GM18861 (cell line): ENCODE data around the gene PSG4.
"Not testable (repeated sequence)": the region's sequence is repeated elsewhere in the genome, so short reads cannot be mapped to it uniquely, and the experiment has no call there.

Source experiments
- ATAC-seq: cut with Tn5 transposase; IDR thresholded peaks from one replicate; pipeline ENCODE4 v1.9.1; 2021; ENCODE audit not compliant: unreplicated experiment

Gene PSG4

GRCh38 chr19:43205471-43206105 lies at the start of gene PSG4:
TSS of gene PSG4 (minus strand) at chr19:43205638. CDS start at chr19:43205536, 102 bp downstream.
- not testable (repeated sequence) for ATAC-seq

DNA sequence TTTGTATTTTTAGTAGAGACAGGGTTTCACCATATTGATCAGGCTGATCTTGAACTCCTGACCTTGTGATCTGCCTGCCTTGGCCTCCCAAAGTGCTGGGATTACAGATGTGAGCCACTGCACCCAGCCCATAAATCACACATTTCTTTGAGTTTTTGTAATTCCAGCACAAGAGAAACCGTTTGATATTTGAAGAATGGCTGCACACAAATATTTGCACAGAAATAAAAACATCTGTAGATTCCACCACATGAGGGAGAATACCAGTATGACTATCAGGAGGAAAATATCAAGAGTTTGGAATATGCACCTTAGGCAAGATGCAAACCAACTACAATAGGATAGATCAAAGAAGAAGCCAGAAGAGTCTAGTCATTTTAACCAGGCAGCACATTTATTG lies 46.0 kb upstream of the PSG4 start:
- not testable (repeated sequence) for ATAC-seq

DNA sequence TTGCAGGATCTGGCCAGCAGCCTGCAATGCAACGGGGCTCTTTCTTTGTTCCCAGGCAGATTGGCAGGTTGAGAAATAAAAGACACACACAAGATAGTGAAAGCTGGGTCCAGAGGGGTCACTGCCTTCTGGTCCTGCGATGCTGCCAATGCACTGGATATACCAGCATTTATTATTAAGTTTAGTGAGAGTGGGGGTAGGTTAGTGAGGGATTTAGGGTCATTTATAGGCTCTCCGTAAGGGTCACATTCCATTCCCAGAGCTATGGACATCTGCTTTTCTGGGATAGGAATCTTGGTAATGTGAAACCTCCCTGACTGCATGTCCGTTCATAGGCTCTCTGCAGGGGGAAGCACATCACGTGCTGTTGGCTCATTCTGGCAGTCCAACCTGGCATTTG lies 44.9 kb upstream of the PSG4 start:
- ATAC-seq: not testable (repeated sequence)

DNA sequence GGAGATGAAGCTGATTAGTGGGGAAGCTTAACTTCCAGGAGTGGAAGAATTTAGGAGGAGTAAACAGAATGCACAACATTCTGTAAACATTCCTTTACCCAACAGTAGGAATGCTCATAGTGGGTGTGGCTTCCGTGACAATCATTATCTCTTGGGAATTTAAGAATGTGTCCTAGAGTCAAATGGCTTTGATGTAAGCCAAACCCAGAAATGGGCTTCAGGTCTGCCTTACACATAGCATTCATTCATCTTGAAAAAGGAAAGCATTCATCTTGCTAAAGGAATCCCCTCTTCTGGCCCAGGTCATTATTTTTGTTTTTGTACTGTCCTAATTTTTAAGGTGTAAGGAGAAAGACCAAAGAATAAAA lies 43.2 kb upstream of the PSG4 start:
- ATAC-seq: not testable (repeated sequence)

DNA sequence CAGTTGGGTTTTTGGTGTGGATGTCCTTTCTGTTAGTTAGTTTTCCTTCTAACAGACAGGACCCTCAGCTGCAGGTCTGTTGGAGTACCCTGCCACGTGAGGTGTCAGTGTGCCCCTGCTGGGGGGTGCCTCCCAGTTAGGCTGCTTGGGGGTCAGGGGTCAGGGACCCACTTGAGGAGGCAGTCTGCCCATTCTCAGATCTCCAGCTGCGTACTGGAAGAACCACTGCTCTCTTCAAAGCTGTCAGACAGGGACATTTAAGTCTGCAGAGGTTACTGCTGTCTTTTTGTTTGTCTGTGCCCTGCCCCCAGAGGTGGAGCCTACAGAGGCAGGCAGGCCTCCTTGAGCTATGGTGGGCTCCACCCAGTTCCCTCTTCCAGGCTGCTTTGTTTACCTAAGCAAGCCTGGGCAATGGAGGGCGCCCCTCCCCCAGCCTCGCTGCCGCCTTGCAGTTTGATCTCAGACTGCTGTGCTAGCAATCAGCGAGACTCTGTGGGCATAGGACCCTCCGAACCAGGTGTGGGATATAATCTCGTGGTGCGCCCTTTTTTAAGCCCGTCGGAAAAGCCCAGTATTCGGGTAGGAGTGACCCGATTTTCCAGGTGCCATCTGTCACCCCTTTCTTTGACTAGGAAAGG lies 41.9 kb upstream of the PSG4 start:
- ATAC-seq: not testable (repeated sequence)

DNA sequence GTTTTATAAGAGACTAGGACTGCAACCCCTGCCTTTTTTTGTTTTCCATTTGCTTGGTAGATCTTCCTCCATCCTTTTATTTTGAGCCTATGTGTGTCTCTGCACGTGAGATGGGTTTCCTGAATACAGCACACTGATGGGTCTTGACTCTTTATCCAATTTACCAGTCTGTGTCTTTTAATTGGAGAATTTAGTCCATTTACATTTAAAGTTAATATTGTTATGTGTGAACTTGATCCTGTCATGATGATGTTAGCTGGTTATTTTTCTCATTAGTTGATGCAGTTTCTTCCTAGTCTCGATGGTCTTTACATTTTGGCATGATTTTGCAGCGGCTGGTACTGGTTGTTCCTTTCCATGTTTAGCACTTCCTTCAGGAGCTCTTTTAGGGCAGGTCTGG lies 40.4 kb upstream of the PSG4 start:
- not testable (repeated sequence) for ATAC-seq

GRCh38 chr19:43242211-43242610 lies 36.8 kb upstream of the PSG4 start:
- not testable (repeated sequence) for ATAC-seq

- not testable (repeated sequence) for ATAC-seq
These were observed 32.8 kb upstream of the PSG4 start for GRCh38 chr19:43238213-43238612.

GRCh38 chr19:43235686-43236085 lies 30.2 kb upstream of the PSG4 start:
- not testable (repeated sequence) for ATAC-seq

- ATAC-seq: no peak
These were observed 23.9 kb upstream of the PSG4 start for GRCh38 chr19:43229315-43229714.

DNA sequence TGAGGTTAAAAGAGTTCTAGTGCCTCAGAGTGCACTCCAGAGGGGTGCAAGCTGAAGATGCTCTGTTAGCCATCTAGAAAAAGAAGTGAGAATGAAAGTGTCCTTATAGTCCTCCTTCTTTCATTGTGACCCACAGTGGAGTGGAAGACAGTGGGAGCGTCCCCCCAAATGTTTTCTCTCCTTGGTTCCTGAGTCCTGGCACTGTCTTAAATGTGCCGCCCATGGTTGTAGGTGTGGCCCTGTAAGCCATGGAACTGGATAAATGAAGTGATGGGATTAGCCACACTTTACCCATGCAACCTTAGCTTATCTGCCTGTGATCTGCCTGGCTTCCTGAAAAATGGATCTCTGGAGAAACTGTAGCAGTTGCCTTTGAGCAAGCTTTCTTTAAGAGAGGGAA lies 23.3 kb upstream of the PSG4 start:
- not testable (repeated sequence) for ATAC-seq

GRCh38 chr19:43226986-43227385 lies 21.5 kb upstream of the PSG4 start:
- ATAC-seq: not testable (repeated sequence)

GRCh38 chr19:43224855-43225253 lies 19.4 kb upstream of the PSG4 start:
- ATAC-seq: no peak

- ATAC-seq: not testable (repeated sequence)
These were observed 18.9 kb upstream of the PSG4 start for GRCh38 chr19:43224201-43224854.

DNA sequence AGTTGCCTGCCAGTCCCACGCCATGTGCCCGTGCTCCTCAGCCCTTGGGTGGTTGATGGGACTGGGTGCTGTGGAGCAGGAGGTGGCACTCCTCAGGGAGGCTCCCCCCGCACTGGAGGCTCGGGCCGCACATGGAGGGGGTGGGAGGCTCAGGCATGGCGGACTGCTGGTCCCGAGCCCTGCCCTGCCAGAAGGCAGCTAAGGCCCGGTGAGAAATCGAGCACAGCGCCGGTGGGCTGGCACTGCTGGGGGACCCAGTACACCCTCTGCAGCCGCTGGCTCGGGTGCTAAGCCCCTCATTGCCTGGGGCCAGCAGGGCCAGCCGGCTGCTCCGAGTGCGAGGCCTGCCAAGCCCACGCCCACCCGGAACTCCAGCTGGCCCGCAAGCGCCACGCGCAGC lies 16.5 kb upstream of the PSG4 start:
- not testable (repeated sequence) for ATAC-seq

DNA sequence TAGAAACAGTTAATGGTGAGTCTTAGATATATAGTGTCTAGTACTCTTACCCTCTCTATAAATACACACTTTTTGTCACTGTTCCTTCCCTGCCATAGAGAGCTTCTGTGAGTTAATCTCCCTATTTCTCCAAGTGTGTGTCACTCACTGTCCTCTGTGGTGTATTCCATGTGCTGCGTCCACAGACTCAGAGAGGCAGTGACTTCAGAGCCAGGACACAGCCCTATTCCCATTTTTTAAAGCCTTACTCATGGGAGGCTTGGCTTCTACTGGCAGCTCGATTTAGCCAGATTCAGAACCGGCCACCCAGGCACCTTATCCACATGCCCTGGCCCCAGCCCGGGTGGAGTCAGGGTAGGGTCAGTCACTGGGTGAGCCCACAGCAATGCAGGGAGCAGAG lies 13.7 kb upstream of the PSG4 start:
- not testable (repeated sequence) for ATAC-seq

GRCh38 chr19:43215881-43216280 lies 10.4 kb upstream of the PSG4 start:
- not testable (repeated sequence) for ATAC-seq

GRCh38 chr19:43207991-43208390 lies 2.6 kb upstream of the PSG4 start:
- ATAC-seq: no peak

GRCh38 chr19:43207174-43207573 lies 1.7 kb upstream of the PSG4 start:
- not testable (repeated sequence) for ATAC-seq

DNA sequence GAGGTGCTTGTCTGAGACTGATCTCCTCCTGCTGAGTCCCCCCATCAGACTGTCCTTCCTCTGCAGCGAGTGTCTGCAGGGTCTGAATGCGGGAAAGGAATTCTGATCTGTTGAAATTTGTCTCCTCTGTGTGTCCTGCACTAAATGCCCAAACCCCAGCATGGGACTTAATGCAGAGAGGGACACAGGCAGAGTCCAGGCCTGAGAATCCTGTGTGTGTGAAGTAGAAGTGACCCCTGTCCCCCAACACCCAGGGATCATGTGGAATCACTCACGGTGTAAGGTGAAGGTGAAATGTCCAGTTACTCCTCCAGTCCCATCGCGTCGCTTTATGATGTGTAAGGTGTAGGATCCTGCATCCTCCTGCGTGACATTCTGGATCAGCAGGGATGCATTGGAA lies 1.8 kb downstream of the PSG4 start:
- not testable (repeated sequence) for ATAC-seq

GRCh38 chr19:43201891-43202290 lies 3.5 kb downstream of the PSG4 start:
- not testable (repeated sequence) for ATAC-seq

DNA sequence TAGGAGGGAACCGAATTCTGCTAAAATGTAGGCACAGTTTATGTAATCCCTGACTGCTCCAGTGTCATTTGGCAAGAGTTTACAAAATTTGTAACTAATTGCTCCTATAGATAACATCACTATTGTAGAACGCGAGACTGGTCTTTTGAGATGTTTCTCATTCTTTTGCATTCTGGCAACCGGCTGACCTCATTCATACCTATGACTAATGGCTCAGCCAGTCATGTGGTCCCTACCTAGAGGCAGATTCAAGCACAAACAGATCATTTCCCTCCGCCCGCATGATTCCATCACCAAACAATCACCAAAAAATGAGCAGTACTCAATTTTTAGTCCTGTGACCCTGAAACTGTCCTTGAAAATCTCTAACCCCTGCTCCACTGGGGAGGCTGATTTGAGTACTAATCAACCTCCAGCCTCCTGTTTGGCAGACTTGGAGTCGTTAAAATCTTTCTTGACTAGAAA lies 4.1 kb downstream of the PSG4 start:
- not testable (repeated sequence) for ATAC-seq
